ENCODE data around the gene CACNA1A.

The CACNA1A gene

GRCh38 chr19:13355356-13355755, 150.9 kb downstream of the CACNA1A start:
- Histone ChIP-seq H3K27me3 (ENCODE audit: insufficient read depth, poor library complexity, severe bottlenecking) (no peaks in the 10 kb centered on the region), H3K4me3 (replicated peaks; ENCODE audit: insufficient read depth, low read length) (no peak overlapping the region), H3K27ac (replicated peaks) (no peak overlapping the region)
- DNase-seq (ENCODE audit: low read depth in 1 of 2, low spot score in 1 of 2): no peak
- TF ChIP-seq, protein P1, sequence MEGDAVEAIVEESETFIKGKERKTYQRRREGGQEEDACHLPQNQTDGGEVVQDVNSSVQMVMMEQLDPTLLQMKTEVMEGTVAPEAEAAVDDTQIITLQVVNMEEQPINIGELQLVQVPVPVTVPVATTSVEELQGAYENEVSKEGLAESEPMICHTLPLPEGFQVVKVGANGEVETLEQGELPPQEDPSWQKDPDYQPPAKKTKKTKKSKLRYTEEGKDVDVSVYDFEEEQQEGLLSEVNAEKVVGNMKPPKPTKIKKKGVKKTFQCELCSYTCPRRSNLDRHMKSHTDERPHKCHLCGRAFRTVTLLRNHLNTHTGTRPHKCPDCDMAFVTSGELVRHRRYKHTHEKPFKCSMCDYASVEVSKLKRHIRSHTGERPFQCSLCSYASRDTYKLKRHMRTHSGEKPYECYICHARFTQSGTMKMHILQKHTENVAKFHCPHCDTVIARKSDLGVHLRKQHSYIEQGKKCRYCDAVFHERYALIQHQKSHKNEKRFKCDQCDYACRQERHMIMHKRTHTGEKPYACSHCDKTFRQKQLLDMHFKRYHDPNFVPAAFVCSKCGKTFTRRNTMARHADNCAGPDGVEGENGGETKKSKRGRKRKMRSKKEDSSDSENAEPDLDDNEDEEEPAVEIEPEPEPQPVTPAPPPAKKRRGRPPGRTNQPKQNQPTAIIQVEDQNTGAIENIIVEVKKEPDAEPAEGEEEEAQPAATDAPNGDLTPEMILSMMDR (IDR thresholded peaks at IDR 0.05; ENCODE audit: insufficient read depth, low read length): no peak
- no peak for TF ChIP-seq GABPA (IDR thresholded peaks at IDR 0.05; ENCODE audit: low read depth)
- no peak for TF ChIP-seq POLR2AphosphoS5 (IDR thresholded peaks at IDR 0.05; ENCODE audit: low read depth)
- TF ChIP-seq, protein P2, sequence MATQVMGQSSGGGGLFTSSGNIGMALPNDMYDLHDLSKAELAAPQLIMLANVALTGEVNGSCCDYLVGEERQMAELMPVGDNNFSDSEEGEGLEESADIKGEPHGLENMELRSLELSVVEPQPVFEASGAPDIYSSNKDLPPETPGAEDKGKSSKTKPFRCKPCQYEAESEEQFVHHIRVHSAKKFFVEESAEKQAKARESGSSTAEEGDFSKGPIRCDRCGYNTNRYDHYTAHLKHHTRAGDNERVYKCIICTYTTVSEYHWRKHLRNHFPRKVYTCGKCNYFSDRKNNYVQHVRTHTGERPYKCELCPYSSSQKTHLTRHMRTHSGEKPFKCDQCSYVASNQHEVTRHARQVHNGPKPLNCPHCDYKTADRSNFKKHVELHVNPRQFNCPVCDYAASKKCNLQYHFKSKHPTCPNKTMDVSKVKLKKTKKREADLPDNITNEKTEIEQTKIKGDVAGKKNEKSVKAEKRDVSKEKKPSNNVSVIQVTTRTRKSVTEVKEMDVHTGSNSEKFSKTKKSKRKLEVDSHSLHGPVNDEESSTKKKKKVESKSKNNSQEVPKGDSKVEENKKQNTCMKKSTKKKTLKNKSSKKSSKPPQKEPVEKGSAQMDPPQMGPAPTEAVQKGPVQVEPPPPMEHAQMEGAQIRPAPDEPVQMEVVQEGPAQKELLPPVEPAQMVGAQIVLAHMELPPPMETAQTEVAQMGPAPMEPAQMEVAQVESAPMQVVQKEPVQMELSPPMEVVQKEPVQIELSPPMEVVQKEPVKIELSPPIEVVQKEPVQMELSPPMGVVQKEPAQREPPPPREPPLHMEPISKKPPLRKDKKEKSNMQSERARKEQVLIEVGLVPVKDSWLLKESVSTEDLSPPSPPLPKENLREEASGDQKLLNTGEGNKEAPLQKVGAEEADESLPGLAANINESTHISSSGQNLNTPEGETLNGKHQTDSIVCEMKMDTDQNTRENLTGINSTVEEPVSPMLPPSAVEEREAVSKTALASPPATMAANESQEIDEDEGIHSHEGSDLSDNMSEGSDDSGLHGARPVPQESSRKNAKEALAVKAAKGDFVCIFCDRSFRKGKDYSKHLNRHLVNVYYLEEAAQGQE (IDR thresholded peaks at IDR 0.05; ENCODE audit: insufficient replicate concordance, low read depth): no peak
- no peak for TF ChIP-seq SPI1 (IDR thresholded peaks at IDR 0.05; ENCODE audit: borderline replicate concordance, low read depth)

DNA sequence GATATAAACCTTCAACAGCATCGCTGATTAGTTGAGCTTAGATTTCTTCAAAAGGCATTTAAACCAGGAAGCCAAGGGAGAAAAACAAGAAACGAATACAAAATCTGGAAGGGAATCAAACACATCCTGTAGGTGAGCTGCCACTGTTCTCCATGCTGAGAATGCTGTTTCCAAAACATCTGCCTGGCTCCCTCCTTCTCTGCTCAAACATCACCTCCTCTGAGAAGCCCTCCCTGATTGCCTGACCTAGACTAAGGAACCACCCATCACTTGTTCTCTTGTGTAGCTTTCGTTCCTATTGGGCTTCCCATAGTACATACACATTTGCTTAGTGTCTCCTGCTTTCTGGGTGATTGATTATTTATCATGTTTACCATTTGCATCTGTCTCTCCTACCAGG, 152.7 kb downstream of the CACNA1A start:
- no peaks in the 10 kb centered on the region for H3K27me3 ChIP-seq (ENCODE audit: insufficient read depth, poor library complexity, severe bottlenecking)
- DNase-seq (ENCODE audit: low read depth in 1 of 2, low spot score in 1 of 2): no peak
- H3K4me3 ChIP-seq (replicated peaks; ENCODE audit: insufficient read depth, low read length): no peak overlapping the region
- TF ChIP-seq POLR2AphosphoS5 (IDR thresholded peaks at IDR 0.05; ENCODE audit: low read depth): no peak
- TF ChIP-seq, protein P2 (IDR thresholded peaks at IDR 0.05; ENCODE audit: insufficient replicate concordance, low read depth): no peak
- TF ChIP-seq GABPA (IDR thresholded peaks at IDR 0.05; ENCODE audit: low read depth): no peak
- no peak overlapping the region for H3K27ac ChIP-seq (replicated peaks)

- TF ChIP-seq POLR2AphosphoS5 (IDR thresholded peaks at IDR 0.05; ENCODE audit: low read depth) (no peak), SPI1 (IDR thresholded peaks at IDR 0.05; ENCODE audit: borderline replicate concordance, low read depth) (no peak), GABPA (IDR thresholded peaks at IDR 0.05; ENCODE audit: low read depth) (no peak)
- TF ChIP-seq, protein P1 (IDR thresholded peaks at IDR 0.05; ENCODE audit: insufficient read depth, low read length): no peak
- TF ChIP-seq, protein P2 (IDR thresholded peaks at IDR 0.05; ENCODE audit: insufficient replicate concordance, low read depth): no peak
- H3K27me3 ChIP-seq (ENCODE audit: insufficient read depth, poor library complexity, severe bottlenecking): no peaks in the 10 kb centered on the region
Measured at GRCh38 chr19:13350759-13351158, 155.5 kb downstream of the CACNA1A start.

More at GRCh38 chr19:13350759-13351158, 155.5 kb downstream of the CACNA1A start:
- Histone ChIP-seq H3K27ac (replicated peaks) (no peak overlapping the region), H3K4me3 (replicated peaks; ENCODE audit: insufficient read depth, low read length) (no peak overlapping the region)
- no peak for DNase-seq (ENCODE audit: low read depth in 1 of 2, low spot score in 1 of 2)
